SH-SY5Y (cell line): ENCODE results near the gene PRKAB2.

Source experiments
- GATA2 ChIP-seq: IDR thresholded peaks from 2 replicates; pipeline ENCODE4 v1.6.1; 2011; ENCODE audit warnings: mild to moderate bottlenecking, low read depth, low read length
- GATA3 ChIP-seq: IDR thresholded peaks from 2 replicates; pipeline ENCODE4 v1.6.1; 2011; ENCODE audit warnings: low read depth, mild to moderate bottlenecking, low read length, moderate library complexity

Gene PRKAB2

GRCh38 chr1:147172168-147173016, at the start of gene PRKAB2:
PRKAB2 (minus strand) TSS chr1:147172470; CDS start chr1:147172144, 326 bp downstream.
- TF ChIP-seq GATA2 (0 out of 2 replicates have a peak, but pooled peaks have one; percentile 32), GATA3 (no peak)

- TF ChIP-seq GATA3 = no peak
- no peak for TF ChIP-seq GATA2
Measured at GRCh38 chr1:147218606-147219005, 46.3 kb upstream of the PRKAB2 start.

- TF ChIP-seq GATA3 (no peak), GATA2 (no peak)
Measured at GRCh38 chr1:147217141-147217540, 44.9 kb upstream of the PRKAB2 start.

GRCh38 chr1:147216124-147216523, 43.9 kb upstream of the PRKAB2 start:
- TF ChIP-seq GATA2 = no peak
- TF ChIP-seq GATA3 = no peak

GRCh38 chr1:147215540-147215916, 43.3 kb upstream of the PRKAB2 start:
- no peak for TF ChIP-seq GATA2
- no peak for TF ChIP-seq GATA3

GRCh38 chr1:147214842-147215539, 42.7 kb upstream of the PRKAB2 start:
- no peak for TF ChIP-seq GATA3
- no peak for TF ChIP-seq GATA2

- TF ChIP-seq GATA2 = no peak
- no peak for TF ChIP-seq GATA3
Measured at GRCh38 chr1:147214325-147214724, 42.1 kb upstream of the PRKAB2 start.

GRCh38 chr1:147213271-147213670, 41.0 kb upstream of the PRKAB2 start:
- TF ChIP-seq GATA2 (no peak), GATA3 (no peak)

GRCh38 chr1:147211577-147211976, 39.3 kb upstream of the PRKAB2 start:
- no peak for TF ChIP-seq GATA2
- no peak for TF ChIP-seq GATA3

GRCh38 chr1:147210987-147211386, 38.7 kb upstream of the PRKAB2 start:
- TF ChIP-seq GATA2 = no peak
- TF ChIP-seq GATA3 = no peak

GRCh38 chr1:147209825-147210821, 37.9 kb upstream of the PRKAB2 start:
- TF ChIP-seq GATA3 (no peak), GATA2 (no peak)

- no peak for TF ChIP-seq GATA2
- TF ChIP-seq GATA3 = no peak
Measured at GRCh38 chr1:147208619-147209018, 36.3 kb upstream of the PRKAB2 start.

- TF ChIP-seq GATA2 = no peak
- TF ChIP-seq GATA3 = no peak
Measured at GRCh38 chr1:147207192-147207591, 34.9 kb upstream of the PRKAB2 start.

- TF ChIP-seq GATA3 (no peak), GATA2 (no peak)
Measured at GRCh38 chr1:147204080-147204479, 31.8 kb upstream of the PRKAB2 start.

GRCh38 chr1:147202576-147202975, 30.3 kb upstream of the PRKAB2 start:
- TF ChIP-seq GATA3 = no peak
- TF ChIP-seq GATA2 = no peak
